GM21529 (cell line): ENCODE measurements around the gene PPARG.
"Not testable (repeated sequence)": the region's sequence is repeated elsewhere in the genome, so short reads cannot be mapped to it uniquely, and the experiment has no call there.

Experiments
- ATAC-seq: cut with Tn5 transposase; IDR thresholded peaks from one replicate; pipeline ENCODE4 v1.9.1; 2021; ENCODE audit not compliant: unreplicated experiment

The PPARG gene

DNA sequence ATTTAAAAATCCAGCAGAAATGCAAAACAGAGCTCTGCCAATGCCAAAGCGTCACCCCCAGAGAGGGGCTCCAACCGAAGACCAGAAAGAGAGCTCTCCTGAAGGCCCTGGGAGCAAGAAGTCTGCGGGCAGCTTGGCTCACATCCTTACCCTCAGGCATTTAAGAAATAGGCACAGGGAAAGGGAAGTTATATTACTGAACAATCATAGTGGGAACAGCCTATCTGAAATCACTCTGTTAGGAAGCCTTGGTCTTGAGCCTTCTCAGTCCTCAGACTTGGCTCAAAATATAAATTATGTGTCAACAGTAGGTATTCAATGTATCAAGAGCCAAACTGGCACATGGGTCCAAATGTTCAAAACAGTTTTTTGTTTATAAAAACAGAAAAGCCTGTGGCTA, 10.3 kb upstream of the PPARG start:
- ATAC-seq, result no peak

DNA sequence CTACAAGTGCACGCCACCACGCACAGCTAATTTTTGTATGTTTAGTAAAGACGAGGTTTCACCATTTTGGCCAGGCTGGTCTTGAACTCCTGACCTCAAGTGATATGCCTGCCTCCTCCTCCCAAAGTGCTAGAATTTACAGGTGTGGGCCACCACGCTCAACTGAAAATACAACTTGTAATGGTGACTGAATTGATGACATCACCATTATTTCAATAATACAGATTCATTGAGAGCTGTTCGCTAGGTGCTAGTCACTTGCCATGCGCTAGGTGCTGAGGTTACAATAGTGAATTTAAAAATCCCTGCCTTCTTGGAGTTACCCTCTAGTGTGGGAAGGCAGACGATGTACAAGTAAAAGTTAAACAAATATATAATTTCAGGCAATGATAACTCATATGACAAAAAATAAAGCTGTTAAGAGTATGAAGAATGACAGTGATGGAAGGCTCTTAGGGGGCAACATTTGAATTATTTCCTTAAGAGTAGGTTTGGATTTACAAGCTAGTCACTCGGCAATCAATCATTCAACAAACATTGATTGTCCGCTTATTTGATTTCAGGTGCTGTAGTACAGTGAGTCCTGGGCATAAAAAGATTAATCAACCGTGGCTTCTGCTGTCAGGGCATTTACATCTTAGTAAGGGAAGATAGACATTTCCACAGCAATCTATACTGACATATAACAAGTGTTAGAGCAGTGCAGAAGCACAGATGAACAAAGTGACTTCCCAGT, 9.1 kb upstream of the PPARG start:
- ATAC-seq, result no peak

DNA sequence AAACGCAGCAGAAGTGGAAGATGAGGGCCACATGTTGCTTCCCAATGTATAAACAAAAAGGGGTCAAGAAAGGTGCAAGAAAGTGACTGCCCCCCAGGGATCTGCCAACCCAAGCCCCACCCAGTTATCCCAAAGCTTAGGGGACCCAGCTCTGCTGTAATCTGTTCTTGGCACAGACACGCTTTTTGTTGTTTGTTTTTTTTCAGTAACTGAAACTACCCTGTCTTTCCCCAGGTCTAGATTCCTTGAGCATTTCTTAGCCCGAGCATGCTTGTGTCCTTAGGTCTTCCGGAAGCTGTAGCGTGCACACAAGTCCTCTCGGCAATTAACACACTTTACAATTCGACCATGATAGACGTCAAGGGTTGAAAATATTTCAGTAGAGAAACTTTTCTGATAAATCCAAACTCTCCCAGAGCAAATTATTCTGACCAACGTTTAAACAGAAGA, 8.5 kb upstream of the PPARG start:
- ATAC-seq, result no peak

DNA sequence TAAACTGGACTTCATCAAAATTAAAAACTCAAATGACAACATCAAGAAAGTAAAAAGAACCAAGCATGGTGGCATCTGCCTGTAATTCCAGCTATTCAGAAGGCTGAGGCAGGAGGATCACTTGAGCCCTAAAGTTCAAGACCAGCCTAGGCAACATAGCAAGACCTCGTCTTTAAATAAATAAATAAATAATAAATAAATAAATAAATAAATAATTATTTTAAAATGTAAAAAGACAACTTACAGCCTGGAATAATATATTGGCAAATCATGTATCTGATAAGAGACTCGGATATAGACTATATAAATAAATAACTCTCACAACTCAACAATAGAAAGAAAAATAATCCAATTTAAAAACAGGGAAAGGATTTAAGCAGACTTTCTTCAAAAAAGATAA, 4.3 kb upstream of the PPARG start:
- no peak for ATAC-seq

DNA sequence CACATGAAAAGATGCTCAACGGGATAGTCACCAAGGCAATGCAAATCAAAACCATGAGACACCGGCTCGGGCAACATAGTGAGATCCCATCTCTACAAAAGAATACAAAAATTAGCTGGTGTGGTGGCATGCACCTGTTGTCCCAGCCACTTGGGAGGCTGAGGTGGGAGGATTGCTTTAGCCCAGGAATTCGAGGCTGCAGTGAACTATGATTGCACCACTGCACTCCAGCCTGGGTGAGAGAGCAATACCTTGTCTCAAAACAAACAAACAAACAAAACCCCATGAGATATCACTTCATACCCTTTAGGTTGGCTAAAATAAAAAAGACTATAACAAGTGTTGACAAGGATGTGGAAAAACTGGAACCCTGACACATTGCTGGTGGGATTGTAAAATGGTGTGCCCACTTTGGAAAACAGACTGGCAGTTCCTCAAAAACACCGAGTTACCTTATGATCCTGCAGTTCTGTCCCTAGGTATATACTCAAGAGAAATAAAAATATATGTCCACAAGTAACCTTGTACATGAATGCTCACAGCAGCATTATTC, 3.8 kb upstream of the PPARG start:
- no peak for ATAC-seq

DNA sequence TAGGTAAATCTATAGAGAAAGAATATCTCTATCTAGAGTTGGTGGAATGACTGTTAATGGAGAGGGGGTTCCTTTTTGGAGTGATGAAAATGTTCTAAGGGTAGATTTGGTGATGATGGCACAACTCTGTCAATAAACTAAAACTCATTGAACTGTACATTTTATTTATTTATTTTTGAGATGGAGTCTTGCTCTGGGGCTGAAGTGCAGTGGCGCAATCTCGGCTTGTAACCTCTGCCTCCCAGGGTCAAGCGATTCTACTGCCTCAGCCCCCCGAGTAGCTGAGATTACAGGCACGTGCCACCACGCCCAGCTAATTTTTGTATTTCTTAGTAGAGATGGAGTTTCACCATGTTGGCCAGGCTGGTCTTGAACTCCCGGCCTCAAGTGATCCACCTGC, 3.1 kb upstream of the PPARG start:
- ATAC-seq, result not testable (repeated sequence)

DNA sequence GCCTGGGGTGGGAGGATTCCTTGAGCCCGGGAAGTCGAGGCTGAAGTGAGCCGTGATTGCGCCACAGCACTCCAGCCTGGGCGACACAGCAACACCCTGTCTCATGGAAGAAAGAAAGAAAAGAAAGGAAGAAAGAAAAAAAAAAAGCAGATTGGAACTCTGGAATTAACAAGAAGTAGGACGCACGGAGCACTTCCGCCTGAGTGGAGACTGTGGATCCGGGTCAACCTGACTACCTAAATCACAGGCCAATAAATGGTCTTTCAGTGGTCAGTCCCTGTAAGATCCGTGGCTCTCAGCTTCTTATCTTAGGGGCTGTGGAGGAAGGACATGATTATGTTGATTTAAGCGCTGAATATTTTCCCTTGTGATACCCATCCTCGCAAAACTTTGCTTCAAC, 2.4 kb upstream of the PPARG start:
- no peak for ATAC-seq

DNA sequence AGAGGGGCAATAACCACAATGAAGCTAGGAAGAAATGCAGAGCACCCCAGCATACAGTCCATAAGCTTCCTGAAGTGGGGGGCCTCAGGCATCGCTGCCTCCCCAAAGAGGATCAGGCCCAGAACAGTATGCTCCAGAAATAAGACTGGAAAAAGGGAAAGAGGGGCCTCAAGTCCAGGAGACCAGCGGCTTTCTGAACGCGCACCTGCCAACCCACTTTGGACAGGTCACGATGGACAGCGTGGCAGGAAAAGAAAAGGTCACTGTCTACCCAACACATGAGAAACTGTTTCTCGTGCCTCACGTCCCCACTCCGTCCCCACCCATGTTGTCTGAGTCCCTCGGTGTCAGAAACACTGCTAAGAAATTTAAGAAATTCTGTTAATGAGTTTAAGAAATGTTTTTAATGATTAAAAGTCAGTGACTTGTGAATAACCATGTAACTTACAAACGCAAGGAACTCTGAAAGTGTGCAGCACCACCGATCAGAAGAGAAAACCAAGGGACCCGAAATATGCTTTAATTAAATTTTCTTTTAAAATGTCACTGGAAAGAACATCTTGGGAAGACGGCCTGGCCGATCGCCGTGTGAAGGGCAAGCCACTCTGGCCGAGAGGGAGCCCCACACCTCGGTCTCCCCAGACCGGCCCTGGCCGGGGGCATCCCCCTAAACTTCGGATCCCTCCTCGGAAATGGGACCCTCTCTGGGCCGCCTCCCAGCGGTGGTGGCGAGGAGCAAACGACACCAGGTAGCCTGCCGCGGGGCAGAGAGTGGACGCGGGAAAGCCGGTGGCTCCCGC, 1.7 kb upstream of the PPARG start:
- ATAC-seq, result no peak

DNA sequence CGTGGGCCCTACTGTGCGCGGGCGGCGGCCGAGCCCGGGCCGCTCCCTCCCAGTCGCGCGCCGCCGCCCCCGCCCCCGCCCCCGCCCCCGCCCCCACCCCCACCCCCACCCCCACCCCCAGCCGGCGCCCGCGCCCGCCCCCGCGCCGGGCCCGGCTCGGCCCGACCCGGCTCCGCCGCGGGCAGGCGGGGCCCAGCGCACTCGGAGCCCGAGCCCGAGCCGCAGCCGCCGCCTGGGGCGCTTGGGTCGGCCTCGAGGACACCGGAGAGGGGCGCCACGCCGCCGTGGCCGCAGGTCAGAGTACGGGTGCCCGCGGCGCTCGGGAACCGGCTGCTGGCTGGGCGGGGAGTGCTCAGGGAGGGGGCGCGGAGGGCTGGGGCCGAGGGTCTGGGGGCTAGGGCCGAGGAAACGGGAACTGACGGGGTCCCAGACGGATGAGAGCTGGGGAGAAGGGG, 1.1 kb upstream of the PPARG start:
- ATAC-seq, result no peak

DNA sequence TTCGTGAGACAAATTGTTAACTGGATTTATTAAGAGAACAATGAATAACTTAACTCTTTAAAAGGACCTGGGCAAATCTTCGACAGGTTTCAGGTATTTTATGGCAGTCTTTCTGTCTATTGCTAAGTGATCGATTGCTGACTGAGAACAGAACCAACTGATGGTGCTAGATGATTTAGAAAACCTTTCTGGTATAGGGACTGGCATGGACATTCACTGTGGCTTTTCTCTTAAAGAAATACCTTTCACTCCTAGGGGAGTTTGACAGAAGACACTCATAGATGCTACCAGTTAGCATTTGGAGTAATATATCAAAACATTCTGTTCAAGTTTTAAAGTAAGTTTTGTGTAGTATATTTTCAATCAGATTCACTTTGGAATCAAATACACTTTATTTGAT, 654 bp downstream of the PPARG start:
- ATAC-seq, result no peak

DNA sequence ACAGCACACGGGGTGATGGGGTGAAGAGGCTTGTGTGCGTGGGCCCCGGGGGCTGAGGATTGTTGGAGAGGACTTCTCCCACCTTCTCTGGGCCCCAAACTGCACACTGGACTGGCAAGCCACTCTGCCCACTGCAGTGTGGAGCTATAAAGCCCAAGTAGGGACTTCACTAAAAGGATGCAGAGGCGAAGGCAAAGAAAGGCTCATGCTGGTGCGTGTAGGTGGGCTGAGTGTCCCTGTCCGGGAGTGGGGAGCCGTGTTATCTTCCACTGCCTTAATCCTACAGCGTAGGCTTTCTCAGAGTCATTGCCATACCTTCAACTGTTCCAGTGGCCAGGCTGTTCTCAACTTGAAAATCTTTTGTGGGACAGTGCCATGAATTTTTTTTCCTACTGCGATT, 3.9 kb downstream of the PPARG start:
- ATAC-seq, result no peak

DNA sequence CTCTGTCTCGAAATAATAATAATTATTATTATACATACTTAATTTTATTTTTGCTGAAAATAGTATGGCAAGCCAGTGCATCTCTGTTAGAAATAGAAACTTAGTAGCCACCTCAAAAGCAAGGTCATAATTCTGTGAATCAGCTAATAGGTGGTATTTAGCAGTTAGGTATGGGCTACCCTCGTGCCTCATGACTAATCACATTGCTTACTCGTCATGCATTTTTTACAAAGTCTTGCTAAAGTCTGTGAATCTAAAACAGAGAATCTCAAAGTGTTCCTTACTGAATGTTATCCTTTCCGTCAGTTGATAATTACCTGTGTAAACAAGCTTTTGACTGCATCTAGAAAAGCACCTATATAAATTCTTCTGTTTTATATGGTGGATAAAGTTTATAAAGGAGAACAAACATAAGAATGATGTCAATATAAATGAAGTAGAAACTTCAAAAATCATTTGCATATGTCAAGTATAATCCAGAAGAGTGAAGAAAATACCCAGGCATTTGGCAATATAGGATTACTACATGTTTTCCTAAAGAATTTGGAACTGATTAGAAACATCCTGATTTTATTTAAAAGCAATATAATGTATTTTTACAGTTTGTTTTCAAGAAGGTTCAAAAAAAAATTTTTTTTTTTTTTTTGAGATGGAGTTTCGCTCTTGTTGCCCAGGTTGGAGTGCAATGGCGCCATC, 6.2 kb downstream of the PPARG start:
- no peak for ATAC-seq

DNA sequence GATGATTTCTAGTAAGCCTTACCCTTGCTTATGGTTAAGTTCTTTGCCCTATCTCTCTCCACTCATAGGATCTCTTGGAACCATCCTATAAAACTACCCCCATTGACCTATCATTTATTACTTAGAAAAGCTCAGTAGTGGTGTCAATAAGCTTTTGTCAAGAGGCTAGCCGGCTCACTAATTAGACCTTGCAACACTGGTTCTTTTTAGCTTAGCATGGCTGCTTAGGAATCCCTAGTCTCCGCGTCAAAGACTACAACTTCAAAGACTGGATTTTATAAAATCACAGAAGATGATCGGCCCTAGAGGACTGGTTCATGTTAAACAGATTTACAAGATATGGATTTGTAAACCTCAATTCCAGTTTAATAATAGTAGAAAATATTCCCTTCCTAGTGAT, 7.6 kb downstream of the PPARG start:
- ATAC-seq, result no peak

DNA sequence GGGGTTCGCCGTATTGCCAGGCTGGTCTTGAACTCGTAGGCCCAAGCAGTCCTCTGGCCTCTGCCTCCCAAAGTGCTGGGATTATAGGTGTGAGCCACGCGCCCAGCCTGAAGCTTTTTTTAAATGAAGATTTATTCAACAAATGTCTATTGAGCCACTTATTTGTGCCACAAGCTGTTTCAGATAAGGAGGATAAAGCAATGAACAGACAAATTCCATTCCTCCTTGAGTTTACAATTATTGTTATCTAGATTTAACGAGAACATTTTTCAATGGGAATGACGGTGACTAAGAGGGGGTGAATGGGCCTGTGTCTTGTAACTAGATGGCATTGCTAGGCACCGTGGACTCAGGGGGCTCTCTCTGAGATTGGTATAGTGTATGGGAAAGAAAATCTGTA, 10.2 kb downstream of the PPARG start:
- no peak for ATAC-seq

DNA sequence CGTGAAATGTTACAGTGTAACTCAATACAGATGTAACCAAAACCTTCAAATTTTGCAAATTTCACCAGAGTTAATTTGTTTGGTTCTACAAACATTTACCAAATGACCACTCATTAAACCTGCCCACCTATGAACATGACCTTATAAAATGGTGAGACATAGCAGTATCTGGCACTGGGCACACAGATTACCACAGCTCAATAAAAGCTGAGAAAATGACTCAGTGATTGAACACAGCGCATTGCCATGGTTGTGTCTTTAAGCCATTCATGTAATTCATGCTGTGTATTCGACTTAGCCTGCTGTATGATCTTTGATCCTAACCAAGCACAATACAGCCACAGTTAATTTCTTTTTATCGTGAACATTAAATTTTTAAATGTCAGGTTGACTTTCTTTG, 11.3 kb downstream of the PPARG start:
- ATAC-seq, result no peak

DNA sequence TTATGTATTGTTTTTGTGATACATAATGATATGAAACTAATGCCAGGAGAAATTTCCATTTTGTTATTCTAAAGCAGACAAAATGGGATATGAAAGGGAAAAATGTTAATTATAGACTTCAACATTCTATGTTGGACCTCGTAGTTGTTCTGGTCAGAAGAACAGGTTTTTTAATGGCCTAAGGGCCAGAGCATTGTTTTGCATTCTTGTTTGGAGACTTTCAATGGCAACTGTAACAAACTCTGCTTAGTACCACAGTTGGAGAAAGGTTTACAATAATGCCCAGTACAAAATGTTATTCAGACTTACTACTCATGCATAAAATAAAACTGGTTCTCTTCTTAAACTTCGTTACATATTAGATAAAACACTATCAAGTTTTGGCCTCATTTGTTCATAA, 12.2 kb downstream of the PPARG start:
- no peak for ATAC-seq

DNA sequence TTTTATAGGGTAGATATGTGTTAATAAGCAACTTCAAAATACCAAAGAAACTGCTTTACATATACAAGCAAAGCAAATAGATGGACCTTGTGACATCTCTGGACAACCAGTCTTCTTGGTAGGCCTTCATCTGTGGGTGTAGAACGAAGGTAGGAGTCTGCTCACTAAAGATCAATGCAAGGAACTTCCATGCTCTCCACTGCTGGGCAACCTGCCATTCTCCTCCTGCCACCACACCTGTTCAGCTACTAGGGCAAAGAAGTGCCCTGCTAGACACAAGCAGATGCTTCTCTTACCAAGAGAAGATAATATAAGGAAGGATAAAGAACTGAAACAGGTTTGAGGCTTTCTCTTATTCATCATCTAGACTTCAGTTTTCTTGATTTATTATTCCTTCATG, 12.6 kb downstream of the PPARG start:
- no peak for ATAC-seq

DNA sequence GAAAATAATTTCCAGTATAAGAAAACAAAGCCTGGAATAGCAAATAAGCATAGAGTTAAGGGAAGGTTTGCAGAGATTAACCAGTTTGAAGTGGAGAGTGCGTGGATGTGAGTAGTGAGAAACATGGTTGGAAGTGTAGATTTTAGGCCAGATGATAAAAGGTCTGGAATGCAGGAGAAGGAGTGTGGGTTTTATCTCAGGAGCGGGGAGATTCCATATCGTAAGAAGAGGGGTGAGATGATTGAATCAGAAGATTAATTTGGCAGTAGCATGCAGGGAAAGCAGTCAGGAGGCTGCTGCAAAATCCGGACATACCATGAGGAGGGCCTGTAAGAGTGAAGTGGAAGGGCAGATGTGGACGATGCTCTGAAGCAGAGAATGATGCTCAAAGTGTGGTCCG, 13.7 kb downstream of the PPARG start:
- ATAC-seq, result no peak

DNA sequence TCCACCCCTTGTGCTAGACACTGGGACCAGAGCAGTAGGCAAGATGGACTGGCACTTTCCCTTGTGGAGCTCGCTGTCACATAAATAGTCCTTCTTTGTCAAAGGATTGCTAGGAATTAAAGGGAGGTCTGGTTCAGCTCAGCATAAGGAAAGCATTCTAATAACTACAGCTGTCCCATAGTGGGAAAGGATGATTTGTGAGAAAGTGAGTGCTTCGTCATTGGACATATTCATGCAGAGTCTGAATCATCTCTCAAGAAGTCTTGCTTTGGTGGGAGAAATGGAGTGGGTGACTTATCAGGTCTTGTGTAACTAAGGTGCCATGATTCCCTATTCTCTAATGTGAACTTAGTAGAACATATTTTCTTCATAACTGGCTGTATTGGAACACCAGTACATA, 14.7 kb downstream of the PPARG start:
- no peak for ATAC-seq

DNA sequence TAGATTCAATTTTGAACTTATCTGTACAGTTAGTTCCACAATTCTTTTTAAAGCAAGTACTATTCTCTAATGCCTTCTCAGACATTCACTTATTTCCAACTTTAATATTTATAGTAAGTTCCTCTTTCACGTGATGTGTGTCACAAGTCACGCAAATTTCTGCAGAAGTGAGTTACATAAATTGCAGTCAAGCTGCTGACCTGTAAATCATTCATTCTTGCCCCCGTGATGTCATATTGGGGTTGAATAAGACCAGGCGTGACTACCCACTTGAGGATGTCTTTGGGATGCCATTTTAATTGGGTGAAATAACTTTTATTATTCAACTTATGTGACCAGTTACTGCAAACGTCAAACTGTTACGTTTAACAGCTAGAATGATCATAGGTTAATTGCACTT, 15.1 kb downstream of the PPARG start:
- ATAC-seq, result no peak

DNA sequence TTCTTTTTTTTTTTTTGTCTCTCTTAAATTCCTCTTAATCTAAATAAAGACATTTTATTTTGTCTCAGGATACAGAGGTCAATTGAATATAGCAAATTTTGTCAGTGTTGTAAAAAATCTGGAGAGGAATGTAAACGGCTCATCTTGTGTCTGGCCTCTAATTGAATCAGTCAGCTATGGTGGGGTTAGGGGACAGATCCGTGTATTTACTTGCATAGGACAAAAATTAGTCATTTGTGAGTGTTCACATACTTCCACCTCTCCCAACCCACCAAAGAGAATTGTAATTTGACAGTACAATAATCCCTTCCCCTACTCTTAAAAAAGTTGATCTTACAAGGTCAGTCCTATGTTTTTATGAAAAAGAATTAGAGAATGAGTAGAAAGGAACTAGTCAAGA, 18.3 kb downstream of the PPARG start:
- no peak for ATAC-seq

DNA sequence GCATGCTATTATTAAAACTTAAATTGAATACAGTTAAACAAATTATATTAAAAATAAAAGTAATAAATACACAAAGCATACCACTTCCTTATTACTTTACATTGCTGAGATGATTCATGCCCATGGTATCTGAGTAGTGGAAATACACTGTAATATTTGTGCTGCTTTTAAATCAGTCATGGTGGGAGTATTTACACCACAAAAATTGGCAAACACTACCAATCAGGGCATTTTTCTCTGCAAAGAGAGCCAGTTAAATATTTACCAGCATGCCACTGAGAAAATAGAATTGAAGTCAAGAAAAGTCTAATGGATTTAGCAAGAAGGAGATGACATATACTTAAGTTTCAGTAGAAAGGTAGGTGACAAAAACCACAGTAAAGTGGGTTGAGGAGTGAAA, 19.6 kb downstream of the PPARG start:
- ATAC-seq, result no peak
